Esophagus (tissue), 2 donors: ENCODE results near the gene KCP. TPM values are rescaled to one million over a fixed set of nuclear protein-coding genes. Genes with fewer than 3 reads are reported as not detected.

Source experiments
- H3K27ac ChIP-seq, 2 donors: one replicate each; pipeline ENCODE4 v1.5.1; 2013; ENCODE audit warnings: low read depth in 2 of 2, mild to moderate bottlenecking in 2 of 2, inconsistent platforms in 1 of 2, low read length in 1 of 2, moderate library complexity in 1 of 2
- H3K27me3 ChIP-seq, 2 donors: one replicate each; pipeline ENCODE4 v1.6.1; 2013; ENCODE audit warnings: low read length in 2 of 2, control low read depth in 1 of 2, mild to moderate bottlenecking in 1 of 2; ENCODE audit not compliant: insufficient read depth in 2 of 2, control insufficient read depth in 1 of 2
- H3K36me3 ChIP-seq, 2 donors: one replicate each; pipeline ENCODE4 v1.6.1; 2013; ENCODE audit warnings: low read length in 1 of 2; ENCODE audit not compliant: control insufficient read depth in 2 of 2, insufficient read depth in 2 of 2
- H3K4me1 ChIP-seq, 2 donors: one replicate each; pipeline ENCODE4 v1.6.1; 2013; ENCODE audit warnings: low read length in 1 of 2; ENCODE audit not compliant: control insufficient read depth in 2 of 2, insufficient read depth in 2 of 2
- H3K4me3 ChIP-seq, 2 donors: one replicate each; pipeline ENCODE4 v1.5.1; 2013; ENCODE audit warnings: low read length in 2 of 2, mild to moderate bottlenecking in 2 of 2, low read depth in 1 of 2, moderate library complexity in 1 of 2
- H3K9me3 ChIP-seq, 2 donors: one replicate each; pipeline ENCODE4 v1.6.1; 2013; ENCODE audit warnings: mild to moderate bottlenecking in 2 of 2, low read depth in 1 of 2, low read length in 1 of 2, moderate library complexity in 1 of 2; ENCODE audit not compliant: control insufficient read depth in 2 of 2, insufficient read depth in 1 of 2
- WGBS, 2 donors: extraction: QIAGEN DNeasy Blood & Tissue Kit; methylation state at CpG; one replicate each; pipeline ENCODE4 v1.1.7; 2013; 5-methylcytosine and 5-hydroxymethylcytosine counted together
- polyA plus RNA-seq, 2 donors: library from polyadenylated mRNA; stranded (reverse); fragments of 200-250 nt; gene quantifications; one replicate each; pipeline ENCODE4 v1.2.3, GENCODE V29; 2013
- donor health status: healthy with polysubstance abuse.
- donor health status: Bipolar disorder and iron deficiency.

KCP gene
- polyA plus RNA-seq, 2 donors = 1.4 to 5.5 TPM

DNA sequence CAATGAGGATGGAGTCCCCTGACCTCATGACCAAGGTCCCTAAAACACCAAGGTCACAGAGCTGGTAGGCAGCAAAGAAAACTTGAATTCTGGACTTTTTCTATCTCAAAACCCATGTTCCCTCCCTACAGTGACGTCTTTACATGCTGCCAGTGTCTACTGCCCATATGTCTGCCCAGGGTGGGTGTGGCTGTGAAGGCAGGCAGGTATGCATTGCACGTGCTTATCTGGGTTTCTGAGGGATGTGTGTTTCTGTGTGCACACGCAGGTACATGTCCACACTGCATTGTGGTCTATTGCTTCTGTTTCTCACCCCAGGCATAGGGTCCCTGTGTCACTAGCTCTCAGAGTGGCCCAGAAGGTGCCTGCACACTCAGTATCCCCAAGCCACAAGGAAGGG lies 34.4 kb downstream of the KCP start:
- H3K4me1 ChIP-seq = peaks cover 0 to 6% of the 10 kb centered on the region in 2 donors
- no peaks in the 10 kb centered on the region for H3K9me3 ChIP-seq
- no peak overlapping the region for H3K27ac ChIP-seq
- no peak overlapping the region for H3K4me3 ChIP-seq
- WGBS, 2 donors = 46 to 50% methylated on average over 3 of the region's 3 CpGs
- no peaks in the 10 kb centered on the region for H3K27me3 ChIP-seq
- no peaks in the 10 kb centered on the region for H3K36me3 ChIP-seq

- no peak overlapping the region for H3K4me3 ChIP-seq
- WGBS, 2 donors = 65 to 70% methylated on average over 8 of the region's 8 CpGs
- H3K27ac ChIP-seq = no peak overlapping the region
- H3K9me3 ChIP-seq = no peaks in the 10 kb centered on the region
- no peaks in the 10 kb centered on the region for H3K36me3 ChIP-seq
- no peaks in the 10 kb centered on the region for H3K27me3 ChIP-seq
- peaks cover 0 to 6% of the 10 kb centered on the region in 2 donors for H3K4me1 ChIP-seq
These were observed 35.0 kb downstream of the KCP start for GRCh38 chr7:128875523-128875948.

DNA sequence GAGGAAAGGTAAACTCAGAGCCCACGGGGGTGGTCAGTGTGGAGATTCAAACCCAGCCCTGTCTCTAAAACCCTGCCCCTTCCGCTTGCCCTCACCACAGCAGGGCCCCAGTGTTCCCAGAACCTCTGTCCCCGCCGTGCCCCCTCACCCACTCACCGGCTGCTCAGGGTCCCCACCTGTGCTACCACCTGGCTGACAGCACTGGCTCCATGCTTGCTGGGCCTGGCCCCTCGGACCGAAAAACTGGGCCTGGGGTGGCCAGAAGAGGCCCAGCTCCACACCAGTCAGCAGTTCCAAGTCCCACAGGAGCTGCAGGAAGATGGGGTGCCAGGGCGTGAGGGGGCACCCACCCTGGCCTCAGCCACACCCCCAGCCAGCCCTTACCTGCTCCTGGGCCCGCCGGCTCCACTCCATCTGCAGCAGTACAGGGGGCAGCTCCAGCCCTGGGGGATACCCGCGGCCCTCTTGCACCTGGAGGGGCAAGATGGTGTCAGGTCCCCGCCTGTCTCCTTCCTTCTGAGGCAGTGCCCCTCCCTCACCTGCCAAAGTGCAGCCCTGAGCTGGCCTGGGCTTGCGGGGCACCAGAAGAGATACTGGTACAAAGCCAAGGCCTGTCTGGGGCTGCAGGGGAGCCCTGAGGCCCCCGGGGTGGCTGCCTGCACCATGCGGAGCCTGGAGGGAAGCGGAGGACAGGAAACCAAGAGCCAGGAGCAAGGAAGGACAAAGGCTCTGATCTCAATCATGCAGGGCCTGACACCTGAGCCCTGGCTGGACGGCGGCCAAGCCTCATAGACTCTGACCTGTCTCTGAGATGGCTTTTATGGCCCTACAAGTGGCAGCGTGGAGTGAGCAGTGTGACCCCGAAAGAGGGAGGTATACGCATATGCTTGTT lies 36.1 kb downstream of the KCP start:
- H3K9me3 ChIP-seq = no peaks in the 10 kb centered on the region
- no peaks in the 10 kb centered on the region for H3K36me3 ChIP-seq
- no peaks in the 10 kb centered on the region for H3K27me3 ChIP-seq
- peaks cover 6 to 9% of the 10 kb centered on the region in 2 donors for H3K4me1 ChIP-seq
- no peak overlapping the region for H3K4me3 ChIP-seq
- H3K27ac ChIP-seq = no peak overlapping the region
- 66 to 68% methylated on average over 22 of the region's 22 CpGs for WGBS, 2 donors

DNA sequence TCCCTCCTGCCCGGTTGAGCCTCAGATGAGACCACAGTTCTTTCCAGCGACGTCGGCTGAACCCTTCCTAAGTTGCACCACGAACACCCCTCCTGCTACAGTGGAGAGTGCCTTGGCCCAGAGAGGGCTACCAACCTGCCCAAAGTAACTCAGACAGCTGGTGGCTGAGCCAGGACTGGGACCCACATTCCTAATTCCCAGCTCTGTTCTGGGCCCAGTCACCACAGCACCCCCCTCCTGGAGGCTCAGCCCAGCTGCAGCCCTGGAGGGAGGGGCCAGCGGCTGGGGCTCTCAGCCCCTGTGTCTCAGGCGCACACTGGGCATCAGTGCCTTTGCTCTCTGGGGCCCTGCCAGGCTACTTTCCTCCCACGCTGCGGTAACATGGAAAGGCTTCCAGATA lies 37.3 kb downstream of the KCP start:
- no peak overlapping the region for H3K27ac ChIP-seq
- H3K27me3 ChIP-seq = no peaks in the 10 kb centered on the region
- 84 to 89% methylated on average over 9 of the region's 9 CpGs for WGBS, 2 donors
- peaks cover 11 to 15% of the 10 kb centered on the region in 2 donors for H3K4me1 ChIP-seq
- H3K4me3 ChIP-seq = no peak overlapping the region
- H3K9me3 ChIP-seq = no peaks in the 10 kb centered on the region
- no peaks in the 10 kb centered on the region for H3K36me3 ChIP-seq

GRCh38 chr7:128872394-128872824 lies 38.1 kb downstream of the KCP start:
- Histone ChIP-seq H3K9me3 (no peaks in the 10 kb centered on the region), H3K4me1 (peaks cover 13 to 16% of the 10 kb centered on the region in 2 donors), H3K27ac (no peak overlapping the region), H3K27me3 (no peaks in the 10 kb centered on the region), H3K36me3 (no peaks in the 10 kb centered on the region), H3K4me3 (no peak overlapping the region)
- 66 to 72% methylated on average over 13 of the region's 13 CpGs for WGBS, 2 donors

GRCh38 chr7:128871050-128871449 lies 39.5 kb downstream of the KCP start:
- Histone ChIP-seq H3K4me3 (no peak overlapping the region), H3K36me3 (peaks cover 0 to 6% of the 10 kb centered on the region in 2 donors), H3K27me3 (no peaks in the 10 kb centered on the region), H3K9me3 (no peaks in the 10 kb centered on the region), H3K4me1 (peaks cover 13 to 14% of the 10 kb centered on the region in 2 donors), H3K27ac (no peak overlapping the region)
- WGBS, 2 donors = 91 to 94% methylated on average over 5 of the region's 5 CpGs

DNA sequence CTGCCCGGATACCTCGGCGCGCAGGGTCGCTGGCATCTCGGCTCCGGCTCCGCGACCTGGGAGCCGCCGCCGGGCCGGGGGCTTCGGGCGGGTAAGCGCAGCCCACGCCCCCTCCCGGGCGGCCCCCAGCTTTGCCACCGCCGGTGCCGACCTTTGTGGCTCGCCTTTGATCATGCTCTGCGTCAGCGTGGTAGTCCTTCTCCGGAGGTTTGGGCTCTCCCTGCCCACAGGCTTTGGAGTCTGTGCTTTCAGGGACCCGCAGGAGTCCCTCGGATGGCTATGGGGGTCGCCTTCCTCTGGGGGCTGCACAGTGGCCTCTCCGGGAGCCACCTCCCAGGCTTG lies 40.6 kb downstream of the KCP start:
- no peak overlapping the region for H3K27ac ChIP-seq
- WGBS, 2 donors = 7 to 8% methylated on average over 30 of the region's 30 CpGs

GRCh38 chr7:128869138-128869943 lies 41.2 kb downstream of the KCP start:
- peaks cover 0 to 18% of the 10 kb centered on the region in 2 donors for H3K36me3 ChIP-seq
- 1% methylated on average over 72 to 86 of the region's 86 CpGs for WGBS, 2 donors
- H3K27ac ChIP-seq = peak overlapping the region; percentile 40 to 72
- H3K9me3 ChIP-seq = no peaks in the 10 kb centered on the region
- H3K27me3 ChIP-seq = no peaks in the 10 kb centered on the region
- peak overlapping the region; percentile 47 to 52 for H3K4me3 ChIP-seq
- peaks cover 13 to 25% of the 10 kb centered on the region in 2 donors for H3K4me1 ChIP-seq

More for the DNA sequence above, 40.6 kb downstream of the KCP start:
- Histone ChIP-seq H3K27me3 (no peaks in the 10 kb centered on the region), H3K36me3 (peaks cover 0 to 17% of the 10 kb centered on the region in 2 donors), H3K9me3 (no peaks in the 10 kb centered on the region), H3K4me1 (peaks cover 13 to 25% of the 10 kb centered on the region in 2 donors), H3K4me3 (peak overlapping the region; percentile 2 to 52)

GRCh38 chr7:128868624-128869137 lies 41.8 kb downstream of the KCP start:
- Histone ChIP-seq H3K4me3 (peak overlapping the region; percentile 47 to 52), H3K27me3 (no peaks in the 10 kb centered on the region), H3K4me1 (peaks cover 13 to 25% of the 10 kb centered on the region in 2 donors), H3K36me3 (peaks cover 0 to 18% of the 10 kb centered on the region in 2 donors), H3K9me3 (no peaks in the 10 kb centered on the region), H3K27ac (peak overlapping the region; percentile 13 to 79)
- WGBS, 2 donors = 34 to 41% methylated on average over 13 of the region's 13 CpGs
